PFSK-1 (cell line): ENCODE data around the gene MMP28.
A peak's percentile ranks its signal among the peaks of the same experiment; 100 is the strongest.

Experiments used
- FOXP2 ChIP-seq: optimal IDR thresholded peaks from 2 replicates; pipeline ENCODE3; 2011; ENCODE audit warnings: borderline replicate concordance, control low read depth, inconsistent platforms; ENCODE audit not compliant: insufficient read depth; ENCODE audit errors: extremely low read length, extremely low read depth
- POLR2AphosphoS5 ChIP-seq: IDR thresholded peaks from 2 replicates; pipeline ENCODE4 v1.6.1; 2012; ENCODE audit warnings: low read depth, mild to moderate bottlenecking, control low read depth, low read length, moderate library complexity
- REST ChIP-seq, 2 experiments: IDR thresholded peaks; 2 replicates each; pipeline versions ENCODE4 v1.6.1 to v1.8.0; 2011 to 2012; ENCODE audit warnings: low read depth in 2 of 2, low read length in 2 of 2, control low read depth in 1 of 2, inconsistent platforms in 1 of 2, mild to moderate bottlenecking in 1 of 2, moderate library complexity in 1 of 2; ENCODE audit not compliant: insufficient read depth in 1 of 2
- SIN3A ChIP-seq: IDR thresholded peaks from 2 replicates; pipeline ENCODE4 v1.6.1; 2012; ENCODE audit warnings: mild to moderate bottlenecking, low read length, moderate library complexity, borderline replicate concordance; ENCODE audit not compliant: insufficient read depth
- TAF1 ChIP-seq: IDR thresholded peaks from 2 replicates; pipeline ENCODE4 v1.6.1; 2012; ENCODE audit warnings: low read length, control low read depth, borderline replicate concordance; ENCODE audit not compliant: insufficient read depth

Gene MMP28

DNA sequence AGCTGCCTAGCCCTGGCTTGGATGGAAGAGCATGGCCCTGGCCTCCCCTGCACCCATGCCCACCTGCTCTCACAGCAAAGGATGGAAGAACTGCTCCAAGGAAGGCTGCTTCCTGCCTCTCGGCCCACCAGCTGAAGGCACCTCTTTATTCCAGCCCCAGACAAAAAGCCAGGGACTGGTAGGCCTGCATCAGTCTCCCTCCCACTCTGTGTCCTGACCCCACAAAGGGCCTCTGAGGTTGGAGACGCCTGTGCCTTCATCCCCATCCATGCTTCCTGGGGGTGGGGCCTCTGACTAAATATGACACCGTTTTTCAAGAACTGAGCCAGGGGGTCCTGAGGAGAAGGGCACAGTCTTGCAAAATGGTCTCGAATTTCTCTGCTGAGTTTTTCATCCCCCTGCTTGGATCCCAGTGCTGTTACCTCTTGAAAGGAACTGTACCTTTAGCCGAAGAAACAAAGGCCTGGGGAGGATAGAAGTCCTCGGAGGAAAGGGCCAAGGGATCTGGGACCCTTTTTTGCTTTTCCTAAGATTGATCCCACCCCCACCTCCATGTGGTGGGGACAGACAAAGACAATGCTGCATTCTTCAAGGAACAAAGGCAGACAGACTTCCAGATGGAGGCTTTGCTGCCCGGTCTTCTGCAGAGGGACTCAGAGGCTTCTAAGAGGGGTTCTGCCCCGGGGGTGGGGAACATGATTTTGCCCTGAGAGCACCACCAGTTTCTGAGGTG is 29.5 kb downstream of the MMP28 start:
- TF ChIP-seq POLR2AphosphoS5 (no peak), REST (IDR thresholded peaks at IDR 0.05; ENCODE audit: insufficient read depth in 1 of 2, low read depth in 2 of 2, low read length in 2 of 2) (no peak), SIN3A (no peak), FOXP2 (no peak), TAF1 (no peak)

GRCh38 chr17:35765086-35765710 is 30.2 kb downstream of the MMP28 start:
- no peak for TF ChIP-seq FOXP2
- TF ChIP-seq POLR2AphosphoS5 = no peak
- no peak for TF ChIP-seq TAF1
- no peak for TF ChIP-seq REST (IDR thresholded peaks at IDR 0.05; ENCODE audit: insufficient read depth in 1 of 2, low read depth in 2 of 2, low read length in 2 of 2)
- TF ChIP-seq SIN3A = no peak

GRCh38 chr17:35764123-35764991 is 31.1 kb downstream of the MMP28 start:
- 0 out of 2 replicates have a peak, but pooled peaks have one; percentile 5 for TF ChIP-seq SIN3A
- no peak for TF ChIP-seq TAF1
- TF ChIP-seq REST (IDR thresholded peaks at IDR 0.05; ENCODE audit: insufficient read depth in 1 of 2, low read depth in 2 of 2, low read length in 2 of 2) = peak; percentile 21 to 49; a peak in 1 of 4 replicates
- TF ChIP-seq POLR2AphosphoS5 = peak; percentile 39; the same call in 1 of the 2 replicates
- peak; percentile 77 for TF ChIP-seq FOXP2

GRCh38 chr17:35763767-35764122 is 31.7 kb downstream of the MMP28 start:
- TF ChIP-seq SIN3A (0 out of 2 replicates have a peak, but pooled peaks have one; percentile 6), FOXP2 (no peak), POLR2AphosphoS5 (no peak)

DNA sequence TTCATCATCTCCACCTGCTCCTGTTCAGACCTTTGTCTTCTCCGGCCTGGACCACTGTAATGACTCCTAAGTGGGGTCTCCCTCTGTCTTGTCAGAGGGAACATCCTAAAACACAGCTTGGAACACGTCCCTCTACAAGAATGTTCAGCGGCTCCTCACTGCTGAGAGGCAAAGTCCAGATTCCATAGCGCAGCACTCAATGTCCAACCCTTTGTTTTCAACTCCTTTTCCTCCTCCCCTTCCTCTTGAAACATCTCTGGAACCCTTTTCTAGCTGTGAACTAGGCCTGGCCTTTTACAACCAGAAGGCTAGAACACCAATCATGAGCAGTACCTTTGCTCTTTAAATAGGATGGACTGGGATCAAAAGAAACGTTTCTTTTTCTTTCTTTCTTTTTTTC is 33.8 kb downstream of the MMP28 start:
- TF ChIP-seq FOXP2 = no peak
- no peak for TF ChIP-seq SIN3A
- TF ChIP-seq TAF1 = no peak
- no peak for TF ChIP-seq POLR2AphosphoS5

DNA sequence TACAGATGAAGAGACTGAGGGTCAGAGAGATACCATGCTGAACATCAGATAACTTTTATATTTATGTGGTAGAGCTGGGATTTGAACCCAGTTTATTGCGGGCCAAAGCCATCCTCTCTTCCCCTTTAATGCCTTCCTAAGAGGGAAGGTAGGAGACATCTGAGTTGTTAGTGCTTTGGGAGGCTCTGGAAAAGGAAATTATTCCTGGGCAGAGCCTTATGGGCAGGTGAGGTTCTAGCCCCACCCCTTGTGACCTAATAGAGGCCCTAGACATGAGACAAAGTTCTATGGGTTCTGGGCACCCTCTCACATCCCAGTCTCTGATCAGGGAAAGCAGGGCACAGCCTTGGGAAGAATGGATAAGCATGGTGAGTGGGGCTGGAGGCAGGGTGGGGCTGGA is 34.9 kb downstream of the MMP28 start, which contains the start of gene C17orf50:
Gene C17orf50, plus strand, starts transcription at position 301 of the 400 bp plus-strand sequence. Its CDS starts 55 bp downstream, at position 356.
- TF ChIP-seq SIN3A (no peak), TAF1 (no peak), FOXP2 (no peak), REST (IDR thresholded peaks at IDR 0.05; ENCODE audit: insufficient read depth in 1 of 2, low read depth in 2 of 2, low read length in 2 of 2) (no peak), POLR2AphosphoS5 (no peak)
